Measurements from ENCODE around the gene GOLGA5.

The GOLGA5 gene

GRCh38 chr14:92861856-92862745 is 68.0 kb downstream of the GOLGA5 start:
- TF ChIP-seq CTCF (IDR thresholded peaks at IDR 0.05; ENCODE audit: low read depth, low read length) = no peak
- DNase-seq (ENCODE audit: extremely low read depth, low read depth) = no peak

DNA sequence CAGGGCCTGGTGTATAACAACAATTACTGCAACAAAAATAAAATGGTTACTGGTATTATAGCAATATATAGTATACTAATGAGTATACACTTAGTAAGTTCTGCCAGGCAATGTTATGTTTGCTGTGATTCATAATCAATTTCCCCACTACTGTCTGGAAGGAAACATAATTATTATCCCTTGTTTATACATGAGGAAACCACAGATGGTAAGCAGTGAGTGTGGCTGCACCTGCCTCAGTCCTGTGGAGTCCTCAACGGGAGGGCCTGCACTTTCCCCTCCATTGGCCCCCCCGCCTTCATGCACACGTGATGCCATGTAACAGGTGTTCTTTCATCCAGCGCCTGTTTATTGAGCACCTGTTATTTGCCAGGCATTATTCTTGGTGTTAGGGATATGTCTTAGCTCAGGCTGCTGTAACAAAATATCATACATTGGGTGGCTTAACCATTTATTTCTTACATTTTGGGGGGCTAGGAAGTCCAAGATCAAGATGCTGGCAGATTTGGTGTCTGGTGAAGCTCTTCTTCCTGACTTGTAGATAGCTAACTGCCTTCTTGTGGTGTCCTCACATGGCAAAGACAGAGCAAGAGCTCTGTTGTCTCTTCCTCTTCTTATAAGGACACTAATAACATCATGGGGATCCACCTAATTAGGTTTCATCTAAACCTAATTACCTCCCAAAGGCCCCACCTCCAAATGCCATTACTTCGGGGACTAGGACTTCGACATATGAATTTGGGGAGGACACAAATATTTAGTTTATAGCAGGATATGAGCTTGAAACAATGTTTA is 69.4 kb downstream of the GOLGA5 start:
- DNase-seq (ENCODE audit: extremely low read depth, low read depth) = no peak
- TF ChIP-seq CTCF (IDR thresholded peaks at IDR 0.05; ENCODE audit: low read depth, low read length) = no peak

GRCh38 chr14:92865674-92866073 is 71.6 kb downstream of the GOLGA5 start:
- DNase-seq (ENCODE audit: extremely low read depth, low read depth) = no peak
- no peak for TF ChIP-seq CTCF (IDR thresholded peaks at IDR 0.05; ENCODE audit: low read depth, low read length)

GRCh38 chr14:92866181-92866752 is 72.2 kb downstream of the GOLGA5 start:
- no peak for TF ChIP-seq CTCF (IDR thresholded peaks at IDR 0.05; ENCODE audit: low read depth, low read length)
- DNase-seq (ENCODE audit: extremely low read depth, low read depth) = no peak

GRCh38 chr14:92866901-92867865 is 73.1 kb downstream of the GOLGA5 start:
- no peak for DNase-seq (ENCODE audit: extremely low read depth, low read depth)
- no peak for TF ChIP-seq CTCF (IDR thresholded peaks at IDR 0.05; ENCODE audit: low read depth, low read length)

DNA sequence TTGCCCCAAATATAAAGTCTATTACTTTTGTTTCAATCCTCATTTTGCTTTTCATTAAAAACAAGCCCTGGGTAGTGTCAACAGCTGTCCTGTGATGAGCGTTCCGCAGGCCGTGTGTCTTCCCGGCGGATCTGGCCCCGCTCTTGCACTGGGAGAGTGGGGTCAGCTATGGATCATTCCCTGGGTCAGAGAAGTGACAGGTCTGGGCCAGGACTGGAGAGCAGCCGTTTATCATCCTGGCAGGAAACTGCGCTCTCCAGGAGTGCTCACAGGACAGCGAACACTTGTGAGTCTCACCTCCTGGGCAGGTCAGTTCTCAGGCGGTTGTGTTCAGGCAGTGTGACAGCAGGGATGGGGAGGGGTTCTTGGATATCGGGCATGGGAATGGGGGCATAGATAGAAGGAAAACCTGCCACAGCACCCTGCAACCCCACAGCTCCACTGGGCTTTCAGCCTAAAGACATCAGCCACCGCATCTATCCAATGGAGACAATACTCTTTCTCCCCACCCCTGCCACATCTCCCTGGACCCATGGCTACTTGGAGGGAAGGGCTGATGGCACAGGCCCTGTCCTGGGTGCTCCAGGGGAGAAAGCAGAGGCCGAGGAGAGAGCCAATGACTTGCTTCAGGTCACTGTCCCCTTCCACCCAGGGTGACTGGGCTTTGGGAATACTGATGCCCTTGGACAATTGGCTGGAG is 81.0 kb downstream of the GOLGA5 start:
- no peak for TF ChIP-seq CTCF (IDR thresholded peaks at IDR 0.05; ENCODE audit: low read depth, low read length)
- no peak for DNase-seq (ENCODE audit: extremely low read depth, low read depth)

All from AG09319 (cell line).